ENCODE data around the gene ST6GALNAC2. TPM values are rescaled to one million over a fixed set of nuclear protein-coding genes. Genes with fewer than 3 reads are reported as not detected.
A peak's percentile ranks its signal among the peaks of the same experiment; 100 is the strongest.

Gene ST6GALNAC2
- total RNA-seq, 1 donor from 2014 or later = 1.5 TPM

DNA sequence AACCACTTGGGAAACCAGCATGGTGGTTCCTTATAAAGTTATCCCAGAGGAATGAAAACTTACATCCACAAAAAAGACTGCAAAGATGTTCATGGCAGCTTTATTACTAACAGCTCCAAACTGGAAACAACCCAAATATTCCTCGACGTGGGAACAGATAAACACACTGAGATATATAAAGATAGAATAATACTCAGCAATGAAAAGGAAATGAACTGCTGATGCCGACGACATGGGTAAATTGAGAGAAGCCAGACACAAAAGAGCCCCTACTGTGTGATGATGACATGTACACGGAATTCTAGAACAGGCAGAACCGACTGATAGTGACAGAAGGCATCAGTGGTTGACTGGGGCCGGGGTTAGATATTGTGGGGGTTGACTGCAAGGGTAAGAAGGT lies 36.1 kb downstream of the ST6GALNAC2 start:
- no peak for DNase-seq (ENCODE audit: low spot score)
- Mint-ChIP-seq H3K9me3 (ENCODE audit: low read depth) (no peaks in the 10 kb centered on the region), H3K27ac (ENCODE audit: unreplicated experiment) (no peak overlapping the region), H3K27me3 (ENCODE audit: low read depth) (no peaks in the 10 kb centered on the region), H3K36me3 (ENCODE audit: low read depth) (no peaks in the 10 kb centered on the region), H3K4me3 (ENCODE audit: unreplicated experiment) (no peak overlapping the region), H3K4me1 (ENCODE audit: low read depth) (peaks cover 6% of the 10 kb centered on the region)
- TF ChIP-seq, protein P1, sequence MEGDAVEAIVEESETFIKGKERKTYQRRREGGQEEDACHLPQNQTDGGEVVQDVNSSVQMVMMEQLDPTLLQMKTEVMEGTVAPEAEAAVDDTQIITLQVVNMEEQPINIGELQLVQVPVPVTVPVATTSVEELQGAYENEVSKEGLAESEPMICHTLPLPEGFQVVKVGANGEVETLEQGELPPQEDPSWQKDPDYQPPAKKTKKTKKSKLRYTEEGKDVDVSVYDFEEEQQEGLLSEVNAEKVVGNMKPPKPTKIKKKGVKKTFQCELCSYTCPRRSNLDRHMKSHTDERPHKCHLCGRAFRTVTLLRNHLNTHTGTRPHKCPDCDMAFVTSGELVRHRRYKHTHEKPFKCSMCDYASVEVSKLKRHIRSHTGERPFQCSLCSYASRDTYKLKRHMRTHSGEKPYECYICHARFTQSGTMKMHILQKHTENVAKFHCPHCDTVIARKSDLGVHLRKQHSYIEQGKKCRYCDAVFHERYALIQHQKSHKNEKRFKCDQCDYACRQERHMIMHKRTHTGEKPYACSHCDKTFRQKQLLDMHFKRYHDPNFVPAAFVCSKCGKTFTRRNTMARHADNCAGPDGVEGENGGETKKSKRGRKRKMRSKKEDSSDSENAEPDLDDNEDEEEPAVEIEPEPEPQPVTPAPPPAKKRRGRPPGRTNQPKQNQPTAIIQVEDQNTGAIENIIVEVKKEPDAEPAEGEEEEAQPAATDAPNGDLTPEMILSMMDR (IDR thresholded peaks at IDR 0.05) = no peak

DNA sequence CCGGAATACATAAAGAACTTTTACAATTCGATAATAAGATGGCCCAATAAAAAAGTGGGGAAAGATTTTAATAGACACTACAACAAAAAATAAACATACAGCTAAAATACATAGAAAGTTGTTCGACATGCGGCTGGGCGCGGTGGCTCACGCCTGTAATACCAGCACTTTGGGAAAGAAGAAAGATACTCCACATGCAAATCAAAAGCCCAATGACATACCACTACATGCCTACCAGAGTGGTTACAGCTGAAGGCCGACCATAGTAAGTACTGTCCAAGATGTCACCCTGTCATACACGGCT lies 36.5 kb downstream of the ST6GALNAC2 start:
- no peaks in the 10 kb centered on the region for H3K9me3 Mint-ChIP-seq (ENCODE audit: low read depth)
- TF ChIP-seq, protein P1 (IDR thresholded peaks at IDR 0.05) = no peak
- H3K4me3 Mint-ChIP-seq (ENCODE audit: unreplicated experiment) = no peak overlapping the region
- no peaks in the 10 kb centered on the region for H3K36me3 Mint-ChIP-seq (ENCODE audit: low read depth)
- no peak overlapping the region for H3K27ac Mint-ChIP-seq (ENCODE audit: unreplicated experiment)
- H3K4me1 Mint-ChIP-seq (ENCODE audit: low read depth) = peaks cover 10% of the 10 kb centered on the region
- no peak for DNase-seq (ENCODE audit: low spot score)
- no peaks in the 10 kb centered on the region for H3K27me3 Mint-ChIP-seq (ENCODE audit: low read depth)

DNA sequence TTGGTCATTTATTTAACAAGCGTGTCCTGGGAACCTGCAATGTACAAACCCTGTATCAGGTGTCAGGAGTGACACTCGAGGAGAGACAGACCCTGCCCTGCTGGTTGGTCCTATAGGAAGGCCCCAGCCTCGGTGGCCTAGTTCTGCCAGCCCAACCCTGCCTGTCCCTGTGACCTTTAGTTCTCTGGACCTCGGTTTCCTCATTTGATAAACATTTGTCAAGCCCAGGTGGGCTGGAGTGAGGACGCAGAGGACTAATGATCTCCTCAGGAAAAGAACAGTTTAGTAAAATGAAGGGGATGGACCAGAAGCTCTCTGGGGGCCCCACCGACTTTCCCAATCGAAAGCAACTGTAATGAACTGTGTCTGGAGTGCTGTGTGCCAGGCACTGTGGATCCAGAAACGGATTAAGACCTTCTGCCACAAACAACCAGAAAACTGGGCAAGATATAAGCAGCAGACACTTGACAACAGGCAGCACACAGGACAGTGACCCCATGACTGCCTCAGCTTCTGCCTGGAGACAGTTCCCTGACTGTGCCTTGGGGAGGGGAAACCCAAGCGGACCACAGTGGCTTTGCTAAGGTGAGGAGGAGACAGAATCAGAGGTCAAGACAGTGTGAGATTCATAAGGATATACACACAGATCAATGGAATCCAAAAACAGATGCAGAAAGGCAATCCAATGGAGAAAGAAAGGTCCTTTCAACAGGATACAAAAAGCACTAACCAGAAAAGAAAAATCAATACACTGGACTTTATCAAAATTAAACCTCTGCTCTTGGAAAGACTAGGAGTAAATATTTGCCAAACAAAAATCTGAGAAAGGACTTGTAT lies 37.1 kb downstream of the ST6GALNAC2 start:
- TF ChIP-seq, protein P1 (IDR thresholded peaks at IDR 0.05) = no peak
- Mint-ChIP-seq H3K4me3 (ENCODE audit: unreplicated experiment) (no peak overlapping the region), H3K36me3 (ENCODE audit: low read depth) (no peaks in the 10 kb centered on the region), H3K27ac (ENCODE audit: unreplicated experiment) (no peak overlapping the region), H3K27me3 (ENCODE audit: low read depth) (no peaks in the 10 kb centered on the region), H3K4me1 (ENCODE audit: low read depth) (peaks cover 13% of the 10 kb centered on the region), H3K9me3 (ENCODE audit: low read depth) (no peaks in the 10 kb centered on the region)
- no peak for DNase-seq (ENCODE audit: low spot score)

DNA sequence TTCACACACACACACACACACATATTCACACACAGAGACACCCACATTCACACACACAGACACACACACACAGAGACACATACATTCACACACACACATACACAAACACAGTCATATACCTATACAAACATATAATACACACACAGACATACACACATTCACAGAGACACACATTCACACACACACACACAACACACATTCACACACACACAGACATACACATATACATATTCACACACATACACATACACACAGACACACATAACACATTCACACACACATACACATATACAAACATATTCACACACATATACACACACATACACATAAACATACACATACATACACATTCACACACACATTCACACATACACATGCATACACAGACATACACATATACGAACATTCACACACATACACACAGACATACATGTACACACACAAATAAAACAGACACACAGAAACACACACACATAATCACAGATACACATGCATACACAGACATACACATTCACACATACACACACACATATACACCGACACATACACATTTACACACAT lies 37.9 kb downstream of the ST6GALNAC2 start:
- H3K36me3 Mint-ChIP-seq (ENCODE audit: low read depth) = no peaks in the 10 kb centered on the region
- H3K4me3 Mint-ChIP-seq (ENCODE audit: unreplicated experiment) = no peak overlapping the region
- H3K9me3 Mint-ChIP-seq (ENCODE audit: low read depth) = no peaks in the 10 kb centered on the region
- no peaks in the 10 kb centered on the region for H3K27me3 Mint-ChIP-seq (ENCODE audit: low read depth)
- peaks cover 13% of the 10 kb centered on the region for H3K4me1 Mint-ChIP-seq (ENCODE audit: low read depth)
- TF ChIP-seq, protein P1 (IDR thresholded peaks at IDR 0.05) = peak; percentile 29
- DNase-seq (ENCODE audit: low spot score) = no peak
- H3K27ac Mint-ChIP-seq (ENCODE audit: unreplicated experiment) = no peak overlapping the region

DNA sequence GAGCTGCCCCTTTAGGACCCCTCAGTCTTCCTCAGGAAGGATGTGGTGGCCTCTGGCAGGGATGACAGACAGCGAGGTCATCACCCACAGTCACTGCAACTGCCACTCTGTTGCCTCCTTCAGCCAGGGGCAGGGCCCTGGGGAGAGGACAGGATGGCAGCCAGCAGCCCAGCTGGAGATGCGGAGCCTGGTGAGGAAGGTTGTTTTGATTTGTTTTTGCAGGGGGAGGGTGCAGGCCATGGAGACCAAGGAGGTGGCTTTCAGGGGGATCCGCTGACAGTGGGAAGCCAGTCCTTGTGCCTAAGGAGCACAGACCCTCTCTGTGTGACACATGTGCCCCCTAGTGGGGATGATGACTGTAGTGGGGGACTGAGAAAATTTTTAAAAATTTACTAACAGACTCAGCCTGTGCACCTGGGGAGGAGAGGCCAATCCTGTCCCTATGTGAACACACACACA lies 38.4 kb downstream of the ST6GALNAC2 start:
- Mint-ChIP-seq H3K27me3 (ENCODE audit: low read depth) (no peaks in the 10 kb centered on the region), H3K4me3 (ENCODE audit: unreplicated experiment) (no peak overlapping the region), H3K36me3 (ENCODE audit: low read depth) (no peaks in the 10 kb centered on the region), H3K4me1 (ENCODE audit: low read depth) (peaks cover 13% of the 10 kb centered on the region), H3K27ac (ENCODE audit: unreplicated experiment) (no peak overlapping the region), H3K9me3 (ENCODE audit: low read depth) (no peaks in the 10 kb centered on the region)
- TF ChIP-seq, protein P1 (IDR thresholded peaks at IDR 0.05) = peak; percentile 84
- peak; percentile 52 for DNase-seq (ENCODE audit: low spot score)

All from chondrocyte (in vitro differentiated cells).